ENCODE results near the gene ATG7. TPM values are rescaled to one million over a fixed set of nuclear protein-coding genes. Genes with fewer than 3 reads are reported as not detected.
"Not testable (repeated sequence)": the region's sequence is repeated elsewhere in the genome, so short reads cannot be mapped to it uniquely, and the experiment has no call there.

The ATG7 gene
- total and polyA plus RNA-seq, 3 experiments from 2014 or later: 13.8 to 28.2 (median 28.0) TPM

- ChIA-PET CTCF (interaction anchor here (1.0 to 1.1 kb wide), 2 partner anchors 18 to 81 kb away, joined by 3 to 4 read pairs; no protein-coding TSS in a partner anchor), POLR2A (no interaction called here)
- peaks cover 7% of the 10 kb centered on the region for H3K4me1 ChIP-seq (ENCODE audit: insufficient read depth, low read length)
- no peak overlapping the region for H3K4me3 ChIP-seq (ENCODE audit: low read length)
- H3K9me3 Mint-ChIP-seq: no peaks in the 10 kb centered on the region
- H3K36me3 ChIP-seq (ENCODE audit: insufficient read depth, low read length): no peaks in the 10 kb centered on the region
- no peaks in the 10 kb centered on the region for H3K27me3 ChIP-seq (ENCODE audit: insufficient read depth, low read length, poor library complexity, severe bottlenecking)
- no peak for DNase-seq
- peaks cover 1 to 21% of the 10 kb centered on the region in 2 donors for H3K27me3 Mint-ChIP-seq
- no peaks in the 10 kb centered on the region for H3K36me3 Mint-ChIP-seq
- peaks cover 0 to 14% (median 10%) of the 10 kb centered on the region in 3 donors for H3K4me1 Mint-ChIP-seq
- H3K4me3 Mint-ChIP-seq: no peak overlapping the region
- H3K27ac ChIP-seq (ENCODE audit: low read depth, low read length): no peak overlapping the region
- H3K27ac Mint-ChIP-seq: no peak overlapping the region
- H3K9me3 ChIP-seq (ENCODE audit: low read length): no peaks in the 10 kb centered on the region
Measured at GRCh38 chr3:11254876-11255275, 17.3 kb upstream of the ATG7 start.

DNA sequence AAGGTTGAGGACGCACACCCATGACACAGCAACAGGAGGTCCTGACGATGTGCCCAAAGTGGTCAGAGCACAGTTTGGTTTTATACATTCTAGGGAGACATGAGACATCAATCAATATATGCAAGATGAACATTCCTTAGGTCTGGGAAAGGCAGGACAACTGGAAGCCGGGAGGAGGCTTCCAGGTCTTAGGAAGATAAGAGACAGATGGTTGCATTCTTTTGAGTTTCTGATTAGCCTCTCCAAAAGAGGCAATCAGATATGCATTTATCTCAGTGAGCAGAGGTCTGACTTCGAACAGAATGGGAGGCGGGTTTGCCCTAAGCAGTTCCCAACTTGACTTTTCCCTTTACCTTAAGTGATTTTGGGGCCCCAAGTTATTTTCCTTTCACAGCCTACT is 16.7 kb upstream of the ATG7 start:
- not testable (repeated sequence) for H3K9me3 Mint-ChIP-seq, H3K27ac Mint-ChIP-seq
- CTCF ChIA-PET: interaction anchor here (1.0 kb wide), 1 partner anchor 19 kb away, joined by 4 read pairs; no protein-coding TSS in a partner anchor

DNA sequence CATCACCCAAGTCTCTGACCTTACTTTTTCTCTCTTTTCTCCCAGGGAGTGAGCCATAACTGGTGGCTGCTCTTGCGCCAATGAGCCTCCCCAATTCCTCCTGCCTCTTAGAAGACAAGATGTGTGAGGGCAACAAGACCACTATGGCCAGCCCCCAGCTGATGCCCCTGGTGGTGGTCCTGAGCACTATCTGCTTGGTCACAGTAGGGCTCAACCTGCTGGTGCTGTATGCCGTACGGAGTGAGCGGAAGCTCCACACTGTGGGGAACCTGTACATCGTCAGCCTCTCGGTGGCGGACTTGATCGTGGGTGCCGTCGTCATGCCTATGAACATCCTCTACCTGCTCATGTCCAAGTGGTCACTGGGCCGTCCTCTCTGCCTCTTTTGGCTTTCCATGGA is 13.2 kb upstream of the ATG7 start:
- Mint-ChIP-seq H3K4me3 (no peak overlapping the region), H3K27me3 (peaks cover 2 to 23% of the 10 kb centered on the region in 2 donors), H3K36me3 (no peaks in the 10 kb centered on the region), H3K4me1 (no peaks in the 10 kb centered on the region), H3K27ac (no peak overlapping the region), H3K9me3 (no peaks in the 10 kb centered on the region)
- no peak for DNase-seq
- Histone ChIP-seq H3K27ac (ENCODE audit: low read depth, low read length) (no peak overlapping the region), H3K36me3 (ENCODE audit: insufficient read depth, low read length) (no peaks in the 10 kb centered on the region), H3K9me3 (ENCODE audit: low read length) (no peaks in the 10 kb centered on the region), H3K27me3 (ENCODE audit: insufficient read depth, low read length, poor library complexity, severe bottlenecking) (no peaks in the 10 kb centered on the region), H3K4me1 (ENCODE audit: insufficient read depth, low read length) (no peaks in the 10 kb centered on the region), H3K4me3 (ENCODE audit: low read length) (no peak overlapping the region)
- CTCF ChIA-PET: no interaction called here
- POLR2A ChIA-PET: no interaction called here

More for the DNA sequence above, 16.7 kb upstream of the ATG7 start:
- H3K9me3 ChIP-seq (ENCODE audit: low read length); H3K27ac ChIP-seq (ENCODE audit: low read depth, low read length); H3K4me3 ChIP-seq (ENCODE audit: low read length); H3K36me3 Mint-ChIP-seq; H3K4me1 ChIP-seq (ENCODE audit: insufficient read depth, low read length); H3K4me3 Mint-ChIP-seq; H3K27me3 ChIP-seq (ENCODE audit: insufficient read depth, low read length, poor library complexity, severe bottlenecking); H3K36me3 ChIP-seq (ENCODE audit: insufficient read depth, low read length); POLR2A ChIA-PET; DNase-seq: not testable (repeated sequence)
- Mint-ChIP-seq H3K27me3 (peaks cover 1 to 21% of the 10 kb centered on the region in 2 donors), H3K4me1 (peaks cover 0 to 14% (median 10%) of the 10 kb centered on the region in 3 donors)

- no peak overlapping the region for H3K27ac ChIP-seq (ENCODE audit: low read depth, low read length)
- no peaks in the 10 kb centered on the region for H3K4me1 ChIP-seq (ENCODE audit: insufficient read depth, low read length)
- H3K9me3 ChIP-seq (ENCODE audit: low read length): no peaks in the 10 kb centered on the region
- no peak overlapping the region for H3K4me3 Mint-ChIP-seq
- H3K27ac Mint-ChIP-seq: no peak overlapping the region
- DNase-seq: no peak
- CTCF ChIA-PET: interaction anchor here (1.6 kb wide), 1 partner anchor 12 kb away, joined by 4 read pairs; the partner anchor contains the start of gene ATG7
- peaks cover 1% of the 10 kb centered on the region for H3K27me3 ChIP-seq (ENCODE audit: insufficient read depth, low read length, poor library complexity, severe bottlenecking)
- no peaks in the 10 kb centered on the region for H3K9me3 Mint-ChIP-seq
- H3K4me1 Mint-ChIP-seq: no peaks in the 10 kb centered on the region
- H3K27me3 Mint-ChIP-seq: peaks cover 4 to 26% of the 10 kb centered on the region in 2 donors
- no peaks in the 10 kb centered on the region for H3K36me3 ChIP-seq (ENCODE audit: insufficient read depth, low read length)
- POLR2A ChIA-PET: no interaction called here
- no peak overlapping the region for H3K4me3 ChIP-seq (ENCODE audit: low read length)
- no peaks in the 10 kb centered on the region for H3K36me3 Mint-ChIP-seq
Measured at GRCh38 chr3:11260460-11260859, 11.7 kb upstream of the ATG7 start.

GRCh38 chr3:11269007-11269406 is 3.2 kb upstream of the ATG7 start:
- Histone ChIP-seq H3K27ac (ENCODE audit: low read depth, low read length) (no peak overlapping the region), H3K27me3 (ENCODE audit: insufficient read depth, low read length, poor library complexity, severe bottlenecking) (peaks cover 3% of the 10 kb centered on the region), H3K4me3 (ENCODE audit: low read length) (no peak overlapping the region), H3K4me1 (ENCODE audit: insufficient read depth, low read length) (peaks cover 18% of the 10 kb centered on the region), H3K36me3 (ENCODE audit: insufficient read depth, low read length) (no peaks in the 10 kb centered on the region), H3K9me3 (ENCODE audit: low read length) (no peaks in the 10 kb centered on the region)
- ChIA-PET CTCF (no interaction called here), POLR2A (no interaction called here)
- H3K4me1 Mint-ChIP-seq: peaks cover 21 to 26% (median 24%) of the 10 kb centered on the region in 3 donors
- H3K4me3 Mint-ChIP-seq: no peak overlapping the region
- no peak for DNase-seq
- peaks cover 2 to 12% of the 10 kb centered on the region in 2 donors for H3K27me3 Mint-ChIP-seq
- no peaks in the 10 kb centered on the region for H3K9me3 Mint-ChIP-seq
- peaks cover 0 to 11% (median 0%) of the 10 kb centered on the region in 3 donors for H3K36me3 Mint-ChIP-seq
- H3K27ac Mint-ChIP-seq: peak overlapping the region in 1 of 8 donors; percentile 58

- no peak for DNase-seq
- peak overlapping the region; percentile 95 to 100 (median 98) for H3K27ac Mint-ChIP-seq
- peak overlapping the region; percentile 100 for H3K4me3 ChIP-seq (ENCODE audit: low read length)
- H3K36me3 ChIP-seq (ENCODE audit: insufficient read depth, low read length): no peaks in the 10 kb centered on the region
- H3K27me3 ChIP-seq (ENCODE audit: insufficient read depth, low read length, poor library complexity, severe bottlenecking): no peaks in the 10 kb centered on the region
- H3K4me3 Mint-ChIP-seq: peak overlapping the region; percentile 89 to 99 (median 97)
- peaks cover 0 to 5% (median 0%) of the 10 kb centered on the region in 5 donors for H3K9me3 Mint-ChIP-seq
- H3K36me3 Mint-ChIP-seq: peaks cover 7 to 28% (median 18%) of the 10 kb centered on the region in 3 donors
- no peaks in the 10 kb centered on the region for H3K9me3 ChIP-seq (ENCODE audit: low read length)
- POLR2A ChIA-PET: interaction anchor here (0.9 to 3.4 kb wide), 5 partner anchors 10 to 447 kb away, joined by 3 to 20 read pairs (median 9); partner anchors contain the start of gene VGLL4
- no peaks in the 10 kb centered on the region for H3K27me3 Mint-ChIP-seq
- peaks cover 23% of the 10 kb centered on the region for H3K4me1 ChIP-seq (ENCODE audit: insufficient read depth, low read length)
- H3K27ac ChIP-seq (ENCODE audit: low read depth, low read length): peak overlapping the region; percentile 99
- H3K4me1 Mint-ChIP-seq: peaks cover 50 to 60% (median 53%) of the 10 kb centered on the region in 3 donors
- CTCF ChIA-PET: interaction anchor here (0.8 to 1.5 kb wide), 7 partner anchors 8 to 952 kb away, joined by 3 to 7 read pairs (median 4); partner anchors contain the start of genes SEC13 and TAMM41
Measured at GRCh38 chr3:11272906-11273574, 843 bp downstream of the ATG7 start.

GRCh38 chr3:11273891-11274291 is 1.7 kb downstream of the ATG7 start:
- Mint-ChIP-seq H3K9me3 (peaks cover 0 to 5% (median 0%) of the 10 kb centered on the region in 5 donors), H3K27ac (peak overlapping the region in 6 of 8 donors; percentile 16 to 99 (median 98)), H3K27me3 (no peaks in the 10 kb centered on the region), H3K4me3 (peak overlapping the region; percentile 89 to 99 (median 97)), H3K36me3 (peaks cover 9 to 35% (median 18%) of the 10 kb centered on the region in 3 donors), H3K4me1 (peaks cover 55 to 68% (median 57%) of the 10 kb centered on the region in 3 donors)
- DNase-seq: no peak
- H3K4me1 ChIP-seq (ENCODE audit: insufficient read depth, low read length): peaks cover 23% of the 10 kb centered on the region
- H3K9me3 ChIP-seq (ENCODE audit: low read length): no peaks in the 10 kb centered on the region
- no peak overlapping the region for H3K27ac ChIP-seq (ENCODE audit: low read depth, low read length)
- no peaks in the 10 kb centered on the region for H3K27me3 ChIP-seq (ENCODE audit: insufficient read depth, low read length, poor library complexity, severe bottlenecking)
- POLR2A ChIA-PET: interaction anchor here (1.9 to 3.4 kb wide), 2 partner anchors 18 to 32 kb away, joined by 4 to 20 read pairs; no protein-coding TSS in a partner anchor
- H3K36me3 ChIP-seq (ENCODE audit: insufficient read depth, low read length): no peaks in the 10 kb centered on the region
- peak overlapping the region; percentile 100 for H3K4me3 ChIP-seq (ENCODE audit: low read length)
- CTCF ChIA-PET: interaction anchor here (1.0 to 1.3 kb wide), 2 partner anchors 60 to 572 kb away, joined by 3 read pairs; partner anchors contain the start of gene TAMM41

DNA sequence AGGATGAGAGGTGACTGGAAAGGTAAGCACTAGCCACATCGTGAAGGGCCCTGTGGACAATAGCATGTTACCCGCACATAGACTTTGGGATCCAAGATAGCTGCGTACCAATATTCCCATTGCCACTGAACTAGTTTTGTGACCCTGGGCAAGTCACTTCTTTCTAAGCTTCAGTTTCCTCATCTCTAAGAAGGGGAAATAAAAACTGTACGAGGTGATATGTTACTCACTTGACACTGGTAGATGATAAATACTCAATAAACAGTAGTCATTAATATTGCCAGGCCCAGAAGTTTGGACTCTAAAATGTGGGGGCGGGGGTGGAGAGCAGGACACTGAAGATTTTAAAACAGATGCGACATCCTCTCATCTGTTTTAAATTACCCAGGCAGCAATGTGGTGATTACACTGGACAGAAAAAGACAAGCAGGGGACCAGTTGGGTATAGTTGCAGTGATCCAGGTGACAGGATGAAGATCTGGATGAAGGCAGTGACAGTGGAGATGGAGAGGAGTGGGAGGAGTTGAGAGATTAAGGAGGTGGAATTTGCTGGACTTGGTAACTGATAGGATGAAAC is 2.5 kb downstream of the ATG7 start:
- Histone ChIP-seq H3K9me3 (ENCODE audit: low read length) (no peaks in the 10 kb centered on the region), H3K27me3 (ENCODE audit: insufficient read depth, low read length, poor library complexity, severe bottlenecking) (no peaks in the 10 kb centered on the region), H3K4me1 (ENCODE audit: insufficient read depth, low read length) (peaks cover 23% of the 10 kb centered on the region), H3K36me3 (ENCODE audit: insufficient read depth, low read length) (no peaks in the 10 kb centered on the region), H3K27ac (ENCODE audit: low read depth, low read length) (no peak overlapping the region), H3K4me3 (ENCODE audit: low read length) (no peak overlapping the region)
- Mint-ChIP-seq H3K27me3 (no peaks in the 10 kb centered on the region), H3K4me3 (peak overlapping the region in 6 of 7 donors; percentile 14 to 99 (median 46)), H3K36me3 (peaks cover 9 to 39% (median 18%) of the 10 kb centered on the region in 3 donors), H3K9me3 (peaks cover 0 to 5% (median 0%) of the 10 kb centered on the region in 5 donors), H3K4me1 (peaks cover 55 to 68% (median 58%) of the 10 kb centered on the region in 3 donors), H3K27ac (peak overlapping the region in 7 of 8 donors; percentile 21 to 99 (median 96))
- DNase-seq: no peak
- ChIA-PET CTCF (interaction anchor here (1.0 kb wide), 1 partner anchor 59 kb away, joined by 3 read pairs; no protein-coding TSS in a partner anchor), POLR2A (interaction anchor here (3.4 kb wide), 1 partner anchor 17 kb away, joined by 20 read pairs; no protein-coding TSS in a partner anchor)
